Spleen (tissue), 7 donors: ENCODE measurements around the gene AASDHPPT.

Experiments used
- CTCF ChIP-seq, 11 experiments: fragments of 200-600 bp in 7 of 11; fragments of 450-650 bp in 4 of 11; sonication (generic) in 4 of 11; IDR thresholded peaks in 8 of 11; conservative IDR thresholded peaks in 3 of 11; 1 replicate in 7 of 11; 2 replicates in 4 of 11; pipeline versions ENCODE4 v1.4.0 to v1.8.0; 2016 to 2021; ENCODE audit warnings: antibody characterized with exemption in 11 of 11, inconsistent platforms in 4 of 11, mild to moderate bottlenecking in 1 of 11
- POLR2A ChIP-seq, 3 donors: fragments of 450-650 bp; IDR thresholded peaks; one replicate each; pipeline ENCODE4 v1.5.1; 2017; ENCODE audit warnings: antibody characterized with exemption in 3 of 3, mild to moderate bottlenecking in 1 of 3
- POLR2AphosphoS5 ChIP-seq, 3 donors: sonication (generic); formaldehyde crosslinking; IDR thresholded peaks; one replicate each; pipeline ENCODE4 v1.5.1; 2017; ENCODE audit warnings: antibody characterized with exemption in 3 of 3
- donor health status: DM: no; HTN: no; CAD: no; lungs with moderate emphysema.
- donor health status: DM: no; HTN: no; CAD: no.
- donor health status: DM: no; HTN: no; CAD: no.

GRCh38 chr11:106082096-106082495 lies 4.6 kb downstream of the AASDHPPT start:
- TF ChIP-seq POLR2AphosphoS5 (IDR thresholded peaks at IDR 0.05), result no peak
- no peak for TF ChIP-seq CTCF (IDR thresholded peaks at IDR 0.05 in 8 of 11, conservative IDR thresholded peaks at IDR 0.05 in 3 of 11)
- no peak for TF ChIP-seq POLR2A (IDR thresholded peaks at IDR 0.05)
